Activated CD8-positive, alpha-beta memory T cell treated with anti-CD3 and anti-CD28 coated beads for 24 hours (primary cell): Measurements from ENCODE around the gene LEP.
A peak's percentile ranks its signal among the peaks of the same experiment; 100 is the strongest.

Experiments
- DNase-seq: peaks from one replicate; pipeline ENCODE4 v3.0.0-alpha.2; 2020

LEP gene

GRCh38 chr7:128240696-128241386 lies at the start of gene LEP:
LEP (plus strand) TSS chr7:128241278; CDS start chr7:128252019, 10,741 bp downstream.
- no peak for DNase-seq

- DNase-seq, result peak; percentile 15
Measured at GRCh38 chr7:128192497-128193142, 48.5 kb upstream of the LEP start.

- DNase-seq, result peak; percentile 19
Measured at GRCh38 chr7:128194533-128195282, 46.4 kb upstream of the LEP start.

- DNase-seq, result peak; percentile 42
Measured at GRCh38 chr7:128197589-128197988, 43.5 kb upstream of the LEP start.

GRCh38 chr7:128197989-128198580 lies 43.0 kb upstream of the LEP start:
- peak; percentile 30 for DNase-seq

- peak; percentile 42 for DNase-seq
Measured at GRCh38 chr7:128200376-128200775, 40.7 kb upstream of the LEP start.

- peak; percentile 61 for DNase-seq
Measured at GRCh38 chr7:128201067-128201689, 39.9 kb upstream of the LEP start.

- DNase-seq, result no peak
Measured at GRCh38 chr7:128201690-128202085, 39.4 kb upstream of the LEP start.

- peak; percentile 41 for DNase-seq
Measured at GRCh38 chr7:128202287-128202957, 38.7 kb upstream of the LEP start.

- peak; percentile 45 for DNase-seq
Measured at GRCh38 chr7:128203047-128203491, 38.0 kb upstream of the LEP start.

- DNase-seq, result no peak
Measured at GRCh38 chr7:128203710-128204214, 37.3 kb upstream of the LEP start.

- no peak for DNase-seq
Measured at GRCh38 chr7:128204455-128204854, 36.6 kb upstream of the LEP start.

- no peak for DNase-seq
Measured at GRCh38 chr7:128205068-128205467, 36.0 kb upstream of the LEP start.

GRCh38 chr7:128206017-128206746 lies 34.9 kb upstream of the LEP start:
- DNase-seq, result peak; percentile 45

- DNase-seq, result peak; percentile 50
Measured at GRCh38 chr7:128206747-128207500, 34.2 kb upstream of the LEP start.

GRCh38 chr7:128207609-128208008 lies 33.5 kb upstream of the LEP start:
- DNase-seq, result peak; percentile 47

GRCh38 chr7:128209229-128210035 lies 31.6 kb upstream of the LEP start:
- peak; percentile 86 for DNase-seq

- no peak for DNase-seq
Measured at GRCh38 chr7:128210036-128210347, 31.1 kb upstream of the LEP start.
